ENCODE results near the gene ARL8B. TPM values are rescaled to one million over a fixed set of nuclear protein-coding genes. Genes with fewer than 3 reads are reported as not detected.
"Not testable (repeated sequence)": the region's sequence is repeated elsewhere in the genome, so short reads cannot be mapped to it uniquely, and the experiment has no call there.

The ARL8B gene
- total RNA-seq, 1 experiment from 2014 or later: 121 TPM

- in situ Hi-C loops (cut with HindIII; ENCODE audit: low sequenced_read_pairs): no loop called here
- no peak for DNase-seq (ENCODE audit: low spot score)
Measured at GRCh38 chr3:5140230-5140621, 18.1 kb downstream of the ARL8B start.

DNA sequence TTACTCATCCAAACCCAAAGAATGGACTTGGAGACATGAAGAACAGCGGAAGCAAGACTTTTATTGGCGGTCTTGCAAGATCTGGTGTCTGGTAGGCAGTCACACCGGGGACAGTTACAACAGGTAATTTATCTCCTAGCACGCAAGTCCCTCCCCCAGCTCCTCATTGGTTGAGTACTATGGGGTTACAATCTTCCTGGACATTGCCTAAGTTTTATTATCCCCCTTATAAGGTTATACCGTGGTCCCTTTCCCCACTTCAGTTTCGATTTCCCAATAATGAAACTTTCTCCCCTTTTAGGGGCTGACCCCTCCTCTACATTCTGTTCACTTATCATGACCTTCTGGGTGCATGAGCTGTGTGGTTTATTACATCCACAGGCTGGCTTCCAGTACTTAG lies 18.7 kb downstream of the ARL8B start:
- in situ Hi-C loops (cut with HindIII; ENCODE audit: low sequenced_read_pairs): no loop called here
- DNase-seq (ENCODE audit: low spot score): no peak

DNA sequence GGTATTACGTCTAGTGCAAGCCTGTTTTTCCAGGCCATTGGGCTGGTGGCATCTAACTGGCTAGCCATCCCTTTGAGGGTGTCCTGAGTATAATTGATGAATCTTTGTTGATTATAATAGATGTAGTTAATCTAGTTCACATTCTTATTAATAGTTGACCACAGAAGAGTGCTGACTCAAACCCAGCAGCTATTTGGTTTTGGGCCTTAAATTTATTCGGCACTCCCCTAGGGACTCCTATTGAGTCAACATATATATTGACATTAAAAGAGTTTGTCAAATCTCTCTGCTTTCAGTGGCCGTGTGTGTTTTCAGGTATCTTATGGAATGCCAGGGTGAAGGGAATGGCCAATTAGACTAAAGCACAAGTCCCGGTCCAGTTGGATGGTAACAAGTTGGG lies 19.7 kb downstream of the ARL8B start:
- in situ Hi-C loops (cut with HindIII; ENCODE audit: low sequenced_read_pairs): no loop called here
- DNase-seq (ENCODE audit: low spot score): no peak

DNA sequence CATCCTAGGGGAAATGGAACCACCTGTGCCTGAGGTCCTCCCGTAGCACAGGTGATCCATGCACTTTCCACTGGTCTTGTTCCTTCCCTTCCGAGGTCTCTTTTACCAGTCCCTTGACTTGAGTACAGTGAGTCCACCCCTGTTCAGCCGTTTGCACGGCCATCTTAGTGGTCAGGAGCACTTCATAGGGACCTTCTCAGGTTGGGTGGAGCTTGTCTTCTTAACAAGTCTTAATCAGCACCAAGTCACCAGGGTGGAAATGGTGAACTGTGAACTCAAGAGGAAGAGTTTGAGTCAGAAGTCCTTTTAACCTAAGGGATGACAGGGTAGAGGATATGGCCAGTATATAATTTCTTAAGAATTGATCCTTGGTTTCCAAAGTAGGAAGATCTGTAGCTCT lies 21.4 kb downstream of the ARL8B start:
- in situ Hi-C loops (cut with HindIII; ENCODE audit: low sequenced_read_pairs): no loop called here
- no peak for DNase-seq (ENCODE audit: low spot score)

DNA sequence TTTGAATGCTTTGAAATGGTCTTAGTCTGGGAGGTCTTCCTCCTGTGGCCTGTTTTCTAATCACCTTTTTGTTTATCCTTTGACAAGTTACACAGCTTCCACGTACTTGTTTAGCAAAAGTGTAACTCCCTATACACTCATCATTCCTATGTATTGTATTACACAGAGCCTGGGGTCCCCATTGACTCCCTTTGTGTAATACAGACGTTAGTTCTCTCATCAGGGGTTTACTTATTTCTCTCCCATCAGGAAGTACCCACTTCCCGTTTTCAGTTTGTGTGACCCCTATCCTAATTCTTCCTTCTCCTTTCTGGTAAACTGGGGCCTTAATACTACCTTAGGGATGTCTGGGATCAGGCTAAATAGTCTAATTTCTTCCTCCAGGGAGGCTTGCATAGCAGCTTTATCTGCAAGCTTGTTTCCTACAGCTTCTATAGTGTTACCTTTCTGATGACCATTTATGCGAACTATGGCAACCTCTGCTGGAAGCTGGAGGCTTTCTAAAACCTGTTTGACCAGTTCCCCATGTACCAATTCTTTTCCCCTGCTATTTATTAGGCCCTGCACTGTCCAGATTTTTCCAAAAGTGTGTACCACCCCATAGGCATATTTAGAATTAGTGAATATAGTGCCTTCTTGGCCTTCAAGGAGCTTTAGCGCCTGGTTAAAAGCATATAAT lies 22.4 kb downstream of the ARL8B start:
- in situ Hi-C loops (cut with HindIII; ENCODE audit: low sequenced_read_pairs): no loop called here
- no peak for DNase-seq (ENCODE audit: low spot score)

DNA sequence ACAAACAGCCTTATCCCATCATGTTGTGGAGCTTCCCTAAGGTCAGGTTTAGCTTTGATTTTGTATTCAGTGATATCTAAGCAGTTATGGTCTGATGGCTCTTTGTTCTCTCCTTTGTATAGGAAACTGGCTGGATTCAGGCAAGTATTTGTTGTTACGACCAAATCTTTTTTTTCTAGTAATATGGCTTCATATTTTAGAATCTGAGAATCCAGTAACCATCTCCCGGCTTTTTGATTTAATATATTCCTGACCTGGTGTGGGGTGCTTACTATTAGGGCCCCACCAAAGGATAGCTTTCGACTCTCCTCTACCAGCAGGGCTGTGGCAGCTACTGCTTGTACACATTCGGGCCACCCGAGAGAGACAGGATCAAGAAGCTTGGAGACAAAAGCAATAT lies 23.0 kb downstream of the ARL8B start:
- DNase-seq (ENCODE audit: low spot score): no peak

GRCh38 chr3:5147152-5147551 lies 25.1 kb downstream of the ARL8B start:
- DNase-seq (ENCODE audit: low spot score); in situ Hi-C loops (cut with HindIII; ENCODE audit: low sequenced_read_pairs): not testable (repeated sequence)

More for the DNA sequence above, 23.0 kb downstream of the ARL8B start:
- in situ Hi-C loops (cut with HindIII; ENCODE audit: low sequenced_read_pairs): no loop called here

DNA sequence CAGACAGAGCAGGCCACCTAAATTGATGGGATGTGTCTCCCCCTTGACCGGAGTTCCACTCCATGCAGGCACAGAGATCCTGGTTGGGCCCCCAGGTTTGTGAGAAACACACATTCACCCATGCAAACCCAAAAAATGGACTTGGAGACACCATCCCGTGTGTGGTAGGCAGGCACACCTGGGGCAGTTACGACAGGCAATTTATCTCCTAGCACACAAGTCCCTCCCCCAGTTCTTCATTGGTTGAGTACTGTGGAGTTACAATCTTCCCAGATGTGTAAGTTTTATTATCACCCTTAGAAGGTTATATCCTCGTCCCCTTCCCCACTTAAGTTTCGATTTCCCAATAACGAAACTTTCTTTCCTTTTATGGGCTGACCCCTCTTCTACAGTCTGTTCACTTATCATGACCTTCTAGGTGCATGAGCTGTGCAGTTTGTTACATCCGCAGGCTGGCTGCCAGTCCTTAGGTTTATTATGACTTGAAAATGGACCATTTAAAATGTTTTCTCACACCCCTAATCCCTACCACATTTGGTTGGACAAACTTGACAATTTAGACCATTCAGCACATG lies 27.3 kb downstream of the ARL8B start:
- in situ Hi-C loops (cut with HindIII; ENCODE audit: low sequenced_read_pairs): no loop called here

DNA sequence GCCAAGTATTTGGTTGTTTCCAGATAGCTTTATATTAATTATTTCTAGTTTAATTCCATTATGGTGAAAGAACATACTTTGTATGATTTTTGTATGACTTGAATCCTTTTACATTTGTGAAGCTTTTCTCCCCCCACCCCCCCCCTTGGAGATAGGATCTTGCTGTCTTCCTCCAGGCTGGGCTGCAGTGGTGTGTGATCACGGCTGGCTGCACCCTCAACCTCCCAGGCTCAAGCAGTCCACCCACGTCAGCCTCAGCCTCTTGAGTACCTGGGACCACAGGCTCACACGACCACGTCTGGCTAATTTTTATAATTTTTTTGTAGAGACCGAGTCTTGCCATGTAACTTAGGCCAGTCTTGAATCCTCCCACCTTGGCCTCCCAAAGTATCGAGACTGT lies 29.5 kb downstream of the ARL8B start:
- in situ Hi-C loops (cut with HindIII; ENCODE audit: low sequenced_read_pairs): no loop called here
- no peak for DNase-seq (ENCODE audit: low spot score)

More for the DNA sequence above, 27.3 kb downstream of the ARL8B start:
- DNase-seq (ENCODE audit: low spot score): no peak

- no peak for DNase-seq (ENCODE audit: low spot score)
- in situ Hi-C loops (cut with HindIII; ENCODE audit: low sequenced_read_pairs): no loop called here
Measured at GRCh38 chr3:5153074-5153473, 31.0 kb downstream of the ARL8B start.

- no peak for DNase-seq (ENCODE audit: low spot score)
- in situ Hi-C loops (cut with HindIII; ENCODE audit: low sequenced_read_pairs): no loop called here
Measured at GRCh38 chr3:5155241-5155640, 33.1 kb downstream of the ARL8B start.

GRCh38 chr3:5160321-5160720 lies 38.2 kb downstream of the ARL8B start:
- no peak for DNase-seq (ENCODE audit: low spot score)
- in situ Hi-C loops (cut with HindIII; ENCODE audit: low sequenced_read_pairs): no loop called here

DNA sequence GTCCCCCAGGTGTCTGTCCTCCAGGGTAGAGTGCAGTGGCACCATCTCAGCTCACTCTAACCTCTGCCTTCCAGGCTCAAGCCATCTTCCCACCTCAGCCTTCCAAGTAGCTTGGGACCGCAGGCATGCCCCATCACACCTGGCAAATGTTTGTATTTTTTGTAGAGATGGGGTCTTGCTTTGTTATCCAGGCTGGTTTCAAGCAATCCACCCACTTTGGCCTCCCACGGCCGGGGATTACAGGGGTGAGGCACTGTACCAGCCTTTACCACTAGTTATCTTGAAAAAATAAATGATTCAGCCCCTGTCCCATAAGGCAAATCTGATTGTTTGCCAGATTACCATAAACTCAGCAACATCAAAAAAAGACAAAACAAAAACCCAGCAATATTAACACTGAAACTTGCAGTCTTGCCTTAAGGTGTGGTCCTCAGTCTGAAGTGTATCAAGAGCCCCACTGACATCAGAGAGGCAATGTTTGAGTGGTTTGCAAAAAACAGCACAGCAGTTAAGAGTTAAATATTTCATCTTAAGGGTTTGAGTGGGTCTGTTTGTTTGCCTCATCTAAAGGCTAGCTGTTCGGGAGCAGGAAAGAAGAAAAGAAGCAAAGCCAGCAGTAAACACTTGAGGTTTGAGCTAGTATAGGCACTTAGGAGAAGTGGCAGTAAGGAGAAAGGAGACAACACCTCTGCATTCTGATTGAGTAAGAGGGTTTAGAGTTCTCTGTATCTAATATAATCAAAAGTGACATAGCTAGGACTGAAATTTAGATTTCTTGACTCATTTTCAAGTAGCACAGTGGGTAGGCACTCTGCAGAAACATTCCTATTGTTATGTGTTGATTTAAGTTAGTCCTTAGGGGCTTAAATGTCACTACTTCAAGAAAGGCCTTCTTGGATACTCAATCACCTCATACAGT lies 39.1 kb downstream of the ARL8B start:
- DNase-seq (ENCODE audit: low spot score): no peak
- in situ Hi-C loops (cut with HindIII; ENCODE audit: low sequenced_read_pairs): no loop called here

DNA sequence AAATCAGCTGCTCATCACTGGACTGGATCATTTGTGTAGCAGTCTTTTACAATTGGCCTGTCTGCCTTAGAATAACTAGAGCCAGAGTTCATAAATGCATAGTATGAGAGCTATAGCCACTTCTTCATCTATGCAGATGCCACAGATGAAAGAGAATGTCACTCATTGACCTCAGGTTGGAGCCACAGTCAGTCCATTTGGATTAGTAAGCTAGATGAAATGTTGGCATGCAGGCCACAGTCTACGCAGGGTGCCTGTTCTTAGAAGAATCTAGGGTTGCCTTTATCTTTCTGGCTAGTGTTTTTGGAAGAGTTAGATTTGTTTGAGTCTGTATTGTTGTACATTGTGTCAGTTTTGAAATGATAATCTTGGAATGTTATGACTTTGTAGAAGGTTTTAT lies 40.0 kb downstream of the ARL8B start:
- no peak for DNase-seq (ENCODE audit: low spot score)
- in situ Hi-C loops (cut with HindIII; ENCODE audit: low sequenced_read_pairs): no loop called here

DNA sequence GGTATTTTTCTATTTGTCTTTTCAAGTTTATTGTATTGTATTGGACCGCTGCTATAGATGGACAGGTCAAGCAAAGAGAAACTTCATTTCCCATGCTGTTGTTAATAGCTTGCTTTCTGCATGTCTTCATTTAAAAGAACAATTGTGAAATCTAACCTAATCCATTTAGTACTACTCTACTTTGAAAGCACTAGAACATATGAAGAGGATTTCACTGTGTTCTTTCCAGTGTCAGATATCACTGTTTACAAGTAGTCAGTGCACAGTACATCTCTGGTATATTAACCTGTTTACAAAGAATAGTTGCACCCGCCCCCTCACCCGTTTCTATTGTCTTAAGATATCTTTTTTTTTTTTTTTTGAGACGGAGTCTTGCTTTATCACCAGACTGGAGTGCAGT lies 43.6 kb downstream of the ARL8B start:
- no peak for DNase-seq (ENCODE audit: low spot score)
- in situ Hi-C loops (cut with HindIII; ENCODE audit: low sequenced_read_pairs): no loop called here

DNA sequence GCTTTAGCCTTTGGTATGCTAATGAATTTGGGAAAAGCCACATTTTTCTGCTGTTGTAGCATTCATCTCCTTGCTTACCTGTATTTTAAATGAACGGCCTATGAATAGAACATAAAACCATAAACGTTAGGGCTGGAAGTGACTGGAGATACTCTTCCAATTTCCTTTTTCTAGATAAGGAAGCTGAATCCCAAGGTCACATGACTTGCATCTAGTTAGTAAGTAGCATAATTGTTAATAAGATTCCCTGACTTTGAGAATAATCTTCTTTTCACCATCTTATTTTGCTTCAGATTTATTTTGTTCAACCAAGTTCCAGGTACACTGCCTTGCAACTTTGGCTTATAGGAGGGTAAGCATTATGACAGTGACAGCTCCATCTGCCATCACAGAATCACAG lies 44.8 kb downstream of the ARL8B start:
- in situ Hi-C loops (cut with HindIII; ENCODE audit: low sequenced_read_pairs): no loop called here
- peak; percentile 30 for DNase-seq (ENCODE audit: low spot score)

GRCh38 chr3:5168110-5168509 lies 46.0 kb downstream of the ARL8B start:
- in situ Hi-C loops (cut with HindIII; ENCODE audit: low sequenced_read_pairs): no loop called here
- no peak for DNase-seq (ENCODE audit: low spot score)

DNA sequence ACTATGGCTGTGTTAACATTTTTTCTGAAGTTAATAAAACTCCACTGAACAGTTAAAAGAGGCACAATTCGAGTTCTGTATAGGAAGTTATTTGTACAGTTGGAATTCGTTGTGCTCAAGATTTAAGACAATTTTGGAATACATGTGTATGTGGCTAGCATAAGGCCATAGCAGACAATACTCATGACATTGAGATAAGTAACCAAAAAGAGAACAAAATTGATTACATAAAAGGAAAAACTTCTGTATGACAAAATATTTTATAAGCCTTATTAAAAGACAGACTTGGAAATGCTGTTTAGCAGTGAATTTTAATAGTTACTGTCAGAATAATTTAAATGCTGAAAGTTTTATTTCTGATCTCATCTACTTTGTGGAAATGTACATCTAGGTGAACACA lies 47.7 kb downstream of the ARL8B start:
- DNase-seq (ENCODE audit: low spot score): no peak

DNA sequence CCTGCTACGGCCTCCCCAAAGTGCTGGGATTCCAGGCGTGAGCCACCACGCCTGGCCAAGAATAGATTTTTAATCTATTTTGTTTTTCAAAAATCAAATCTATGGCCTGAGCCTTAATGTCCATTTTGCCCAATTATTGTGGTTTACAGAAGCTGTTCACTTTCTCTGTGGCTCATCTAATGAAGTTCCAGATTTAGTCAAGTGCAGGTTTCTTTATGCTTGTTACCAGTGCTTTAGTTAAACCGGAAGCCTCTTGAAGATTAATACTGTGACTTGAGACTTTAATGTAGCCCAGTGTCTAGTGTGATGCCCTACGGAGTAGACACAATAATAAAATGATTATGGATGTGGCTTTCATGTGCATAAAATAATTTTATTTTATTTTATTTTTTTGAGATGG lies 48.9 kb downstream of the ARL8B start:
- DNase-seq (ENCODE audit: low spot score): no peak
- in situ Hi-C loops (cut with HindIII; ENCODE audit: low sequenced_read_pairs): no loop called here

More for the DNA sequence above, 47.7 kb downstream of the ARL8B start:
- in situ Hi-C loops (cut with HindIII; ENCODE audit: low sequenced_read_pairs): no loop called here

DNA sequence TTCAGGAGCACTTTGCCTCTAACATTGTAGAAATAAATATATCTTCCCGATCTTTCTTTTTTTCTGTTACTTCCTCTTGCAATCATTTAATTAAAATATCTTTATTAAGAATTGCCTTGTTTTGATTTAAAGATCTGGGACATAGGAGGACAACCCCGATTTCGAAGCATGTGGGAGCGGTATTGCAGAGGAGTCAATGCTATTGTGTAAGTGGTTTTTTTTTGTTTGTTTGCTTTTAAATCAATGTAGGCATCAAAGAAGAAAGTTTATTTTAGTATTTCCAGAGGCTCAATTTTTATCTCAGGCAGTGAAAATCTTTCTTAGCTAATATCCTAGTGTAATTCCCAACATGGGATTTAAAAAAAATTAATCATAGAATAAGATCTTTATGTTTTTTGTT lies 49.9 kb downstream of the ARL8B start:
- in situ Hi-C loops (cut with HindIII; ENCODE audit: low sequenced_read_pairs): no loop called here
- DNase-seq (ENCODE audit: low spot score): no peak

Measured in G401 (cell line).